ENCODE data around the gene DNM2. TPM values are rescaled to one million over a fixed set of nuclear protein-coding genes. Genes with fewer than 3 reads are reported as not detected.

DNM2 gene
- total and polyA plus RNA-seq, 9 of the 15 experiments (the other 6 are each of a cell fraction or from before 2014, with no cell fraction given): 2.2 to 161 (median 72.6) TPM

- TF ChIP-seq TCF3 (CRISPR knock-in tag; IDR thresholded peaks at IDR 0.05): 0 out of 2 replicates have a peak, but pooled peaks have one; percentile 25
Observed at GRCh38 chr19:10748927-10749434, 31.1 kb downstream of the DNM2 start (continued).

- BruUV-seq (replicated peaks): no TSS peak
- Histone ChIP-seq H3K9ac (ENCODE audit: insufficient read depth in 1 of 2, low read depth in 2 of 2, low read length in 2 of 2) (peak overlapping the region; percentile 55 to 90), H2AFZ (ENCODE audit: low read depth, low read length) (no peak overlapping the region), H3K4me3 (0 out of 2 replicates have a peak overlapping the region, but pooled peaks have one; percentile 6), H3K36me3 (ENCODE audit: control insufficient read depth, insufficient read depth, low read length) (peaks cover 7% of the 10 kb centered on the region; the same call in 2 of the 3 replicates), H3K9me3 (replicated peaks; ENCODE audit: control insufficient read depth, insufficient read depth, low read depth, low read length) (no peaks in the 10 kb centered on the region), H3K4me2 (ENCODE audit: insufficient read depth, low read length) (peak overlapping the region; percentile 76), H3K79me2 (ENCODE audit: control insufficient read depth, insufficient read depth, low read length) (peaks cover 93% of the 10 kb centered on the region), H4K20me1 (replicated peaks; ENCODE audit: control insufficient read depth, insufficient read depth, low read length) (peaks cover 22% of the 10 kb centered on the region; the same call in 1 of the 2 replicates), H3K9me1 (ENCODE audit: control insufficient read depth, insufficient read depth, low read length) (peaks cover 4% of the 10 kb centered on the region), H3K27me3 (ENCODE audit: control insufficient read depth in 2 of 2, insufficient read depth in 2 of 2, low read length in 2 of 2) (no peaks in the 10 kb centered on the region), H3K4me1 (replicated peaks in 1 of 2; ENCODE audit: control insufficient read depth in 2 of 2, insufficient read depth in 2 of 2, low read length in 2 of 2) (peaks cover 62 to 65% of the 10 kb centered on the region in 2 experiments), H3K27ac (ENCODE audit: extremely low read depth, low read depth, low read length) (peak overlapping the region; percentile 69)
- FAIRE-seq (no peak), DNase-seq (ENCODE audit: extremely low read depth in 1 of 4, low spot score in 3 of 4) (no peak), ATAC-seq (peak; percentile 4; the same call in 2 of the 3 replicates)
- in situ Hi-C loops (cut with MboI): no loop called here
- ChIA-PET POLR2A (interaction anchor here (1.2 kb wide), 1 partner anchor 14 kb away, joined by 4 read pairs; no protein-coding TSS in a partner anchor), CTCF (ENCODE audit: low intra/inter-chr PET ratio) (no interaction called here)
- intact Hi-C loops (cut with micrococcal nuclease): no loop called here
- WGBS (ENCODE audit: insufficient coverage, low coverage, missing lambda C conversion rate): 76% methylated on average over 13 of the region's 13 CpGs
- peak; percentile 52 for TF ChIP-seq ATF3 (IDR thresholded peaks at IDR 0.05)
- TF ChIP-seq ATF3 (CRISPR knock-in tag; conservative IDR thresholded peaks at IDR 0.05): no peak
- TF ChIP-seq REST (IDR thresholded peaks at IDR 0.05; ENCODE audit: borderline replicate concordance): peak; percentile 75
- no peak for TF ChIP-seq REST (CRISPR knock-in tag; IDR thresholded peaks at IDR 0.05; ENCODE audit: low read depth)
- TF ChIP-seq ZNF197 (CRISPR knock-in tag; IDR thresholded peaks at IDR 0.05; ENCODE audit: low read depth): no peak
Observed at GRCh38 chr19:10749435-10750384, 31.8 kb downstream of the DNM2 start.
